ENCODE results near the gene FMN1. TPM values are rescaled to one million over a fixed set of nuclear protein-coding genes. Genes with fewer than 3 reads are reported as not detected.

FMN1 gene
- total and polyA plus RNA-seq, 2 experiments from 2014 or later = 0.53 to 1.8 TPM

GRCh38 chr15:32908135-32908801 is 286.2 kb downstream of the FMN1 start:
- H3K36me3 ChIP-seq = no peaks in the 10 kb centered on the region
- no peak for TF ChIP-seq CTCF (IDR thresholded peaks at IDR 0.05; ENCODE audit: low read depth, low read length)
- H3K4me3 ChIP-seq = no peak overlapping the region
- H3K27ac ChIP-seq = no peak overlapping the region
- H3K4me1 ChIP-seq (ENCODE audit: low read depth) = peaks cover 3% of the 10 kb centered on the region
- H3K27me3 ChIP-seq = no peaks in the 10 kb centered on the region
- no peaks in the 10 kb centered on the region for H3K9me3 ChIP-seq (ENCODE audit: low read depth)
- DNase-seq (ENCODE audit: low read depth in 1 of 2, low spot score in 1 of 2) = peak in 1 of 2 donors; percentile 81

- DNase-seq (ENCODE audit: low read depth in 1 of 2, low spot score in 1 of 2) = no peak
- Histone ChIP-seq H3K4me1 (ENCODE audit: low read depth) (peaks cover 3% of the 10 kb centered on the region), H3K4me3 (no peak overlapping the region), H3K27ac (no peak overlapping the region), H3K36me3 (no peaks in the 10 kb centered on the region), H3K9me3 (ENCODE audit: low read depth) (no peaks in the 10 kb centered on the region), H3K27me3 (no peaks in the 10 kb centered on the region)
- TF ChIP-seq CTCF (IDR thresholded peaks at IDR 0.05; ENCODE audit: low read depth, low read length) = no peak
These were observed 289.0 kb downstream of the FMN1 start for GRCh38 chr15:32905481-32905880.

GRCh38 chr15:32904448-32904847 is 290.1 kb downstream of the FMN1 start:
- no peak for DNase-seq (ENCODE audit: low read depth in 1 of 2, low spot score in 1 of 2)
- Histone ChIP-seq H3K4me1 (ENCODE audit: low read depth) (peaks cover 3% of the 10 kb centered on the region), H3K9me3 (ENCODE audit: low read depth) (no peaks in the 10 kb centered on the region), H3K27me3 (no peaks in the 10 kb centered on the region), H3K36me3 (no peaks in the 10 kb centered on the region), H3K4me3 (no peak overlapping the region), H3K27ac (no peak overlapping the region)
- TF ChIP-seq CTCF (IDR thresholded peaks at IDR 0.05; ENCODE audit: low read depth, low read length) = no peak

GRCh38 chr15:32903591-32904290 is 290.8 kb downstream of the FMN1 start:
- H3K27me3 ChIP-seq = no peaks in the 10 kb centered on the region
- H3K4me1 ChIP-seq (ENCODE audit: low read depth) = peaks cover 3% of the 10 kb centered on the region
- no peak for TF ChIP-seq CTCF (IDR thresholded peaks at IDR 0.05; ENCODE audit: low read depth, low read length)

GRCh38 chr15:32901995-32902394 is 292.5 kb downstream of the FMN1 start:
- DNase-seq (ENCODE audit: low read depth in 1 of 2, low spot score in 1 of 2) = no peak
- Histone ChIP-seq H3K27me3 (no peaks in the 10 kb centered on the region), H3K4me1 (ENCODE audit: low read depth) (no peaks in the 10 kb centered on the region), H3K27ac (no peak overlapping the region), H3K4me3 (no peak overlapping the region), H3K36me3 (no peaks in the 10 kb centered on the region), H3K9me3 (ENCODE audit: low read depth) (no peaks in the 10 kb centered on the region)
- TF ChIP-seq CTCF (IDR thresholded peaks at IDR 0.05; ENCODE audit: low read depth, low read length) = no peak

More at GRCh38 chr15:32903591-32904290, 290.8 kb downstream of the FMN1 start:
- Histone ChIP-seq H3K27ac (no peak overlapping the region), H3K36me3 (no peaks in the 10 kb centered on the region), H3K9me3 (ENCODE audit: low read depth) (no peaks in the 10 kb centered on the region), H3K4me3 (no peak overlapping the region)
- no peak for DNase-seq (ENCODE audit: low read depth in 1 of 2, low spot score in 1 of 2)

Data from cardiac muscle cell (in vitro differentiated cells and primary cell).